HG03135 (cell line): Measurements from ENCODE around the gene SMG1.
"Not testable (repeated sequence)": the region's sequence is repeated elsewhere in the genome, so short reads cannot be mapped to it uniquely, and the experiment has no call there.

ENCODE experiments used
- ATAC-seq: cut with Tn5 transposase; IDR thresholded peaks from one replicate; pipeline ENCODE4 v1.9.1; 2021; ENCODE audit warnings: mild to moderate bottlenecking, moderate library complexity; ENCODE audit not compliant: unreplicated experiment

Gene SMG1

GRCh38 chr16:18801145-18801972, 124.8 kb downstream of the SMG1 start, which contains the start of gene ARL6IP1:
TSS of gene ARL6IP1 (minus strand) at chr16:18801549. CDS start at chr16:18801466, 83 bp downstream.
- peak; percentile 91 for ATAC-seq

- no peak for ATAC-seq
Measured at GRCh38 chr16:18800775-18801144, 125.4 kb downstream of the SMG1 start.

GRCh38 chr16:18800293-18800692, 125.9 kb downstream of the SMG1 start:
- ATAC-seq = no peak

GRCh38 chr16:18799500-18799899, 126.7 kb downstream of the SMG1 start:
- ATAC-seq = no peak

- ATAC-seq = no peak
Measured at GRCh38 chr16:18797746-18798145, 128.5 kb downstream of the SMG1 start.

- ATAC-seq = no peak
Measured at GRCh38 chr16:18796377-18796776, 129.8 kb downstream of the SMG1 start.

- ATAC-seq = no peak
Measured at GRCh38 chr16:18792836-18793433, 133.3 kb downstream of the SMG1 start.

GRCh38 chr16:18789850-18790706, 136.1 kb downstream of the SMG1 start, which contains the start of gene RPS15A:
TSS of gene RPS15A (minus strand) at chr16:18790334. CDS start at chr16:18789113, 1,221 bp downstream.
- ATAC-seq = peak; percentile 81

- no peak for ATAC-seq
Measured at GRCh38 chr16:18789515-18789849, 136.7 kb downstream of the SMG1 start.

- ATAC-seq = no peak
Measured at GRCh38 chr16:18788828-18789514, 137.2 kb downstream of the SMG1 start.

- ATAC-seq = no peak
Measured at GRCh38 chr16:18784917-18785623, 141.1 kb downstream of the SMG1 start.

- ATAC-seq = no peak
Measured at GRCh38 chr16:18783430-18784341, 142.5 kb downstream of the SMG1 start.

- ATAC-seq = no peak
Measured at GRCh38 chr16:18782697-18783429, 143.3 kb downstream of the SMG1 start.

GRCh38 chr16:18781232-18781631, 145.0 kb downstream of the SMG1 start:
- ATAC-seq = not testable (repeated sequence)

- not testable (repeated sequence) for ATAC-seq
Measured at GRCh38 chr16:18780460-18781026, 145.7 kb downstream of the SMG1 start.

- ATAC-seq = not testable (repeated sequence)
Measured at GRCh38 chr16:18777664-18778063, 148.5 kb downstream of the SMG1 start.

- ATAC-seq = not testable (repeated sequence)
Measured at GRCh38 chr16:18776334-18776733, 149.9 kb downstream of the SMG1 start.

GRCh38 chr16:18774651-18775050, 151.6 kb downstream of the SMG1 start:
- ATAC-seq = not testable (repeated sequence)
